ENCODE results near the gene C2.

DNA sequence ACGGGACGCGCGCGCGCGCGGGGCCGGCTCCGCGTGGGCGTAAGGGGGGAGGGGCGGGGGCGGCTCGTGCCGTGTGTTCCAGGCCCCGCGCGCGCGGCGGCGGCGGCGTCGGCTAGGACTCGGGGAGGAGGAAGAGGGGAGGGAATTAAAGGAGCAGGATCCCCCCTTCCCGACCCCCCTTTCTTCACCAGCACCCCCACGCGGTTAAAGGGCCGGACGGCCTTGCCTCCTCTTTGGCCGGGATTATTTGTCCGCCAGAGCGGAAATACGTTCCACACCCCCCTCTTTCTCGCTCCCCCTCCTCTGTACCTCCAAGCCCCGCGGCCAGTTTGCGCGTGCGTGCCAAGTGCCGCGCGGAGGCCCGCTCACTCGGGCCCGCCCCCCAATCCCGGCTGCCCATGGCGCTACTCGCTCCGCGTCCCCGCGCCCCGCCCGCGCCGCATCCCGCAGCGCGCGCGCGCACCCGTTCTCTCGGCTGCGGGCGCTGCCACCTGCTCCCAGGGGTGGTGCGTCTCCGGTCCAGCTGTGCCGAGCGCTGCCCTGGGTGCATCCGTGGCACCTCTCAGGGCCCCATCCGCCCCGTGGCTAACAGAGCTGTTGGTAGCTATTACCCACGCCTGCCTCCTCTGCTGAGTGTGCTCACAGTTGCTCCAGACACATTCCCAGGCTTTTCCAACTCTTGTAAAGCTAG lies 25.4 kb upstream of the C2 start, which contains the start of gene ZBTB12:
- TF ChIP-seq FOXM1 (IDR thresholded peaks at IDR 0.05; ENCODE audit: borderline replicate concordance, low read depth) (no peak), EP300 (IDR thresholded peaks at IDR 0.05; ENCODE audit: borderline replicate concordance) (no peak), TAF1 (IDR thresholded peaks at IDR 0.05; ENCODE audit: low read depth) (peak; percentile 24; the same call in 1 of the 2 replicates), YY1 (IDR thresholded peaks at IDR 0.05; ENCODE audit: low read depth) (no peak; the same call in 1 of the 2 replicates), EGR1 (IDR thresholded peaks at IDR 0.05) (peak; percentile 95), RAD21 (IDR thresholded peaks at IDR 0.05; ENCODE audit: low read depth) (peak; percentile 50), TCF12 (IDR thresholded peaks at IDR 0.05; ENCODE audit: low read depth) (no peak; the same call in 1 of the 2 replicates), ZBTB7A (IDR thresholded peaks at IDR 0.05; ENCODE audit: low read depth) (no peak)
- TF ChIP-seq, protein P1, sequence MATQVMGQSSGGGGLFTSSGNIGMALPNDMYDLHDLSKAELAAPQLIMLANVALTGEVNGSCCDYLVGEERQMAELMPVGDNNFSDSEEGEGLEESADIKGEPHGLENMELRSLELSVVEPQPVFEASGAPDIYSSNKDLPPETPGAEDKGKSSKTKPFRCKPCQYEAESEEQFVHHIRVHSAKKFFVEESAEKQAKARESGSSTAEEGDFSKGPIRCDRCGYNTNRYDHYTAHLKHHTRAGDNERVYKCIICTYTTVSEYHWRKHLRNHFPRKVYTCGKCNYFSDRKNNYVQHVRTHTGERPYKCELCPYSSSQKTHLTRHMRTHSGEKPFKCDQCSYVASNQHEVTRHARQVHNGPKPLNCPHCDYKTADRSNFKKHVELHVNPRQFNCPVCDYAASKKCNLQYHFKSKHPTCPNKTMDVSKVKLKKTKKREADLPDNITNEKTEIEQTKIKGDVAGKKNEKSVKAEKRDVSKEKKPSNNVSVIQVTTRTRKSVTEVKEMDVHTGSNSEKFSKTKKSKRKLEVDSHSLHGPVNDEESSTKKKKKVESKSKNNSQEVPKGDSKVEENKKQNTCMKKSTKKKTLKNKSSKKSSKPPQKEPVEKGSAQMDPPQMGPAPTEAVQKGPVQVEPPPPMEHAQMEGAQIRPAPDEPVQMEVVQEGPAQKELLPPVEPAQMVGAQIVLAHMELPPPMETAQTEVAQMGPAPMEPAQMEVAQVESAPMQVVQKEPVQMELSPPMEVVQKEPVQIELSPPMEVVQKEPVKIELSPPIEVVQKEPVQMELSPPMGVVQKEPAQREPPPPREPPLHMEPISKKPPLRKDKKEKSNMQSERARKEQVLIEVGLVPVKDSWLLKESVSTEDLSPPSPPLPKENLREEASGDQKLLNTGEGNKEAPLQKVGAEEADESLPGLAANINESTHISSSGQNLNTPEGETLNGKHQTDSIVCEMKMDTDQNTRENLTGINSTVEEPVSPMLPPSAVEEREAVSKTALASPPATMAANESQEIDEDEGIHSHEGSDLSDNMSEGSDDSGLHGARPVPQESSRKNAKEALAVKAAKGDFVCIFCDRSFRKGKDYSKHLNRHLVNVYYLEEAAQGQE (IDR thresholded peaks at IDR 0.05; ENCODE audit: low read depth) = no peak
- TF ChIP-seq, protein P2, sequence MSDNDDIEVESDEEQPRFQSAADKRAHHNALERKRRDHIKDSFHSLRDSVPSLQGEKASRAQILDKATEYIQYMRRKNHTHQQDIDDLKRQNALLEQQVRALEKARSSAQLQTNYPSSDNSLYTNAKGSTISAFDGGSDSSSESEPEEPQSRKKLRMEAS (IDR thresholded peaks at IDR 0.05) = peak; percentile 38; the same call in 1 of the 2 replicates
- TF ChIP-seq, protein P3, sequence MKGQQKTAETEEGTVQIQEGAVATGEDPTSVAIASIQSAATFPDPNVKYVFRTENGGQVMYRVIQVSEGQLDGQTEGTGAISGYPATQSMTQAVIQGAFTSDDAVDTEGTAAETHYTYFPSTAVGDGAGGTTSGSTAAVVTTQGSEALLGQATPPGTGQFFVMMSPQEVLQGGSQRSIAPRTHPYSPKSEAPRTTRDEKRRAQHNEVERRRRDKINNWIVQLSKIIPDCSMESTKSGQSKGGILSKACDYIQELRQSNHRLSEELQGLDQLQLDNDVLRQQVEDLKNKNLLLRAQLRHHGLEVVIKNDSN (IDR thresholded peaks at IDR 0.05) = no peak; the same call in 1 of the 2 replicates
